H1 (cell line): Measurements from ENCODE around the gene KLHL3. TPM values are rescaled to one million over a fixed set of nuclear protein-coding genes. Genes with fewer than 3 reads are reported as not detected.

Source experiments
- CBX5 ChIP-seq: fragments of 300-800, 300-1000 bp; sonication (generic); IDR thresholded peaks from 2 replicates; pipeline ENCODE4 v1.7.1; 2016; ENCODE audit warnings: antibody characterized with exemption, low read length, low read depth
- TBP ChIP-seq: IDR thresholded peaks from 2 replicates; pipeline ENCODE4 v1.6.1; 2011; ENCODE audit warnings: low read depth, low read length, improper control_type of control experiment
- polyA plus RNA-seq, 7 experiments: library from polyadenylated mRNA; depleted of rRNA in 3 of 7; stranded (reverse) in 5 of 7; unstranded in 2 of 7; fragments of >200 nt in 5 of 7; fragments of 200-250 nt in 2 of 7; gene quantifications; 1 replicate in 5 of 7; 2 replicates in 1 of 7; 4 replicates in 1 of 7; pipeline versions ENCODE4 v1.2.1 to v1.2.3, GENCODE V29; 2011 to 2013; ENCODE audit warnings: missing spikeins in 2 of 7, mixed read lengths in 2 of 7
- total RNA-seq: library from RNA; stranded (reverse); fragmentation: NEBNext Ultra II Directional; extraction: Animal tissue kit (Norgen Biotek cat#: 25700); gene quantifications from 2 replicates; pipeline ENCODE4 v1.2.1, GENCODE V29; 2021

KLHL3 gene
- total and polyA plus RNA-seq, 2 of the 8 experiments (the other 6 are each of a cell fraction or from before 2014, with no cell fraction given): 7.4 to 13.7 TPM

DNA sequence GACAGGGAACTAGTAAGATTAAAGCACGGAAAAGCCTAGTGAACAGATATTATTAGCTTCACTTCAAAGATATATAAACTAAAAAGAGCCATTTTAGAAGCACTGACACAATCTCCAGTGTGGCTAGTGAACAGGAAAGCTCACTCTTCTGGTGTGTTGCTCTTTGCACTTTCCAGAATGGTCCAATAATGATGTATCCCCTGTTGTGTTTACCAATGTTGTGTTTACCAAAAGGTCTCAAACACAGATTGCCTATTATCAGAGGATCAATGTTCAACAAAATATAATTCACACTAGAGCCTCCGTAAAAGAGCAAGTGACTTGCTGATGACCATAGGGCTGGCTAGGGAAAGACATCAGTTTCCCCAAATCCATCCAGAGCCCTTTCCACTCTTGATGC lies 11.6 kb downstream of the KLHL3 start (continued):
- TF ChIP-seq CBX5 (no peak), TBP (no peak)
- TF ChIP-seq, all 59 proteins: peak for 0
